ENCODE results near the gene FAAH.

The FAAH gene

GRCh38 chr1:46423574-46424240, 29.6 kb downstream of the FAAH start:
- no peak for FAIRE-seq

- no peak for FAIRE-seq
Observed at GRCh38 chr1:46424730-46425129, 30.6 kb downstream of the FAAH start.

GRCh38 chr1:46425726-46426125, 31.6 kb downstream of the FAAH start:
- FAIRE-seq, result no peak

- no peak for FAIRE-seq
Observed at GRCh38 chr1:46427541-46427940, 33.4 kb downstream of the FAAH start.

GRCh38 chr1:46429436-46429835, 35.3 kb downstream of the FAAH start:
- FAIRE-seq, result no peak

- FAIRE-seq, result no peak
Observed at GRCh38 chr1:46431695-46432094, 37.6 kb downstream of the FAAH start.

GRCh38 chr1:46432781-46433327, 38.7 kb downstream of the FAAH start:
- no peak for FAIRE-seq

GRCh38 chr1:46434358-46434757, 40.2 kb downstream of the FAAH start:
- FAIRE-seq, result no peak

GRCh38 chr1:46436844-46437243, 42.7 kb downstream of the FAAH start:
- FAIRE-seq, result no peak

- FAIRE-seq, result no peak
Observed at GRCh38 chr1:46437723-46438122, 43.6 kb downstream of the FAAH start.

GRCh38 chr1:46438346-46438745, 44.2 kb downstream of the FAAH start:
- FAIRE-seq, result no peak

- no peak for FAIRE-seq
Observed at GRCh38 chr1:46440478-46440877, 46.4 kb downstream of the FAAH start.

- no peak for FAIRE-seq
Observed at GRCh38 chr1:46442317-46443161, 48.4 kb downstream of the FAAH start.

- FAIRE-seq, result no peak
Observed at GRCh38 chr1:46444466-46444865, 50.3 kb downstream of the FAAH start.

- FAIRE-seq, result no peak
Observed at GRCh38 chr1:46445773-46446256, 51.7 kb downstream of the FAAH start.

- FAIRE-seq, result no peak
Observed at GRCh38 chr1:46446646-46447498, 52.8 kb downstream of the FAAH start.

GRCh38 chr1:46447499-46448108, 53.5 kb downstream of the FAAH start:
- no peak for FAIRE-seq

- no peak for FAIRE-seq
Observed at GRCh38 chr1:46448109-46448911, 54.2 kb downstream of the FAAH start.

- FAIRE-seq, result no peak
Observed at GRCh38 chr1:46449223-46450159, 55.4 kb downstream of the FAAH start.

GRCh38 chr1:46450160-46450517, 56.0 kb downstream of the FAAH start:
- no peak for FAIRE-seq

Data from TTC549 (cell line).